H9 (cell line): ENCODE measurements around the gene PSME1. TPM values are rescaled to one million over a fixed set of nuclear protein-coding genes. Genes with fewer than 3 reads are reported as not detected.

Experiments
- DNase-seq: peaks from one replicate; pipeline ENCODE4 v3.0.0-alpha.2; 2017
- H2AFZ ChIP-seq: one replicate; pipeline ENCODE4 v1.6.1; 2013; ENCODE audit warnings: mild to moderate bottlenecking, low read length, control low read depth, moderate library complexity
- H2AK5ac ChIP-seq: 2 replicates; pipeline ENCODE4 v1.6.1; 2013; ENCODE audit warnings: low read length, control low read depth, mixed read lengths; ENCODE audit not compliant: insufficient read length
- H2BK120ac ChIP-seq: one replicate; pipeline ENCODE4 v1.6.1; 2013; ENCODE audit warnings: low read depth, mild to moderate bottlenecking, low read length, control low read depth, inconsistent platforms; ENCODE audit not compliant: poor library complexity, severe bottlenecking
- H2BK12ac ChIP-seq: 2 replicates; pipeline ENCODE4 v1.6.1; 2013; ENCODE audit warnings: low read length, control low read depth, mixed read lengths, low read depth; ENCODE audit not compliant: insufficient read length
- H2BK15ac ChIP-seq: 2 replicates; pipeline ENCODE4 v1.6.1; 2013; ENCODE audit warnings: low read depth, low read length, control low read depth
- H2BK20ac ChIP-seq: one replicate; pipeline ENCODE4 v1.6.1; 2013; ENCODE audit warnings: low read depth, mild to moderate bottlenecking, low read length, control low read depth, inconsistent platforms; ENCODE audit not compliant: poor library complexity, severe bottlenecking
- H2BK5ac ChIP-seq: 2 replicates; pipeline ENCODE4 v1.6.1; 2013; ENCODE audit warnings: low read length, control low read depth, mixed read lengths; ENCODE audit not compliant: insufficient read length
- H3K14ac ChIP-seq: 2 replicates; pipeline ENCODE4 v1.6.1; 2013; ENCODE audit warnings: low read length, control low read depth; ENCODE audit not compliant: insufficient read depth
- H3K18ac ChIP-seq: 2 replicates; pipeline ENCODE4 v1.6.1; 2013; ENCODE audit warnings: low read depth, mild to moderate bottlenecking, mixed read lengths, low read length, control low read depth; ENCODE audit not compliant: insufficient read length
- H3K23ac ChIP-seq: 2 replicates; pipeline ENCODE4 v1.6.1; 2013; ENCODE audit warnings: low read length, control low read depth, mixed read lengths, low read depth; ENCODE audit not compliant: insufficient read length
- H3K23me2 ChIP-seq: 2 replicates; pipeline ENCODE4 v1.6.1; 2013; ENCODE audit warnings: low read depth, mild to moderate bottlenecking, mixed read lengths, low read length, control low read depth; ENCODE audit not compliant: insufficient read length, poor library complexity, severe bottlenecking
- H3K27ac ChIP-seq: 2 replicates; pipeline ENCODE4 v1.5.1; 2013; ENCODE audit warnings: low read length, control low read depth, mixed read lengths, low read depth; ENCODE audit not compliant: insufficient read length
- H3K27me3 ChIP-seq: 2 replicates; pipeline ENCODE4 v1.6.1; 2013; ENCODE audit warnings: low read length, control low read depth, inconsistent platforms; ENCODE audit not compliant: insufficient read depth
- H3K4ac ChIP-seq: 2 replicates; pipeline ENCODE4 v1.6.1; 2013; ENCODE audit warnings: low read depth, mild to moderate bottlenecking, control low read depth, inconsistent platforms, low read length, moderate library complexity
- H3K4me1 ChIP-seq: 2 replicates; pipeline ENCODE4 v1.6.1; 2013; ENCODE audit warnings: low read length, control low read depth, inconsistent platforms; ENCODE audit not compliant: insufficient read depth
- H3K4me2 ChIP-seq: 2 replicates; pipeline ENCODE4 v1.6.1; 2013; ENCODE audit warnings: low read length, control low read depth, mixed read lengths; ENCODE audit not compliant: insufficient read length, insufficient read depth
- H3K56ac ChIP-seq: 2 replicates; pipeline ENCODE4 v1.6.1; 2013; ENCODE audit warnings: low read depth, mild to moderate bottlenecking, mixed read lengths, low read length, control low read depth; ENCODE audit not compliant: insufficient read length
- H3K79me1 ChIP-seq: 2 replicates; pipeline ENCODE4 v1.6.1; 2013; ENCODE audit warnings: low read depth, mild to moderate bottlenecking, moderate library complexity, low read length, control low read depth, inconsistent platforms; ENCODE audit not compliant: insufficient read depth, poor library complexity, severe bottlenecking
- H3K79me2 ChIP-seq: 2 replicates; pipeline ENCODE4 v1.6.1; 2013; ENCODE audit warnings: low read length, control low read depth, inconsistent platforms; ENCODE audit not compliant: insufficient read depth
- H3K9ac ChIP-seq: 2 replicates; pipeline ENCODE4 v1.6.1; 2013; ENCODE audit warnings: low read length, control low read depth, mixed read lengths; ENCODE audit not compliant: insufficient read length; ENCODE audit errors: extremely low read depth
- H3K9me3 ChIP-seq: one replicate; pipeline ENCODE4 v1.6.1; 2013; ENCODE audit warnings: low read depth, low read length, inconsistent platforms; ENCODE audit not compliant: control insufficient read depth
- H3T11ph ChIP-seq: one replicate; pipeline ENCODE4 v1.6.1; 2013; ENCODE audit warnings: mild to moderate bottlenecking, low read length, control low read depth, inconsistent platforms
- H4K20me1 ChIP-seq: one replicate; pipeline ENCODE4 v1.6.1; 2013; ENCODE audit not compliant: control insufficient read depth, insufficient read length, insufficient read depth
- H4K5ac ChIP-seq: 2 replicates; pipeline ENCODE4 v1.6.1; 2013; ENCODE audit warnings: low read depth, mild to moderate bottlenecking, mixed read lengths, low read length, control low read depth; ENCODE audit not compliant: insufficient read length
- H4K8ac ChIP-seq: replicated peaks from 2 replicates; pipeline ENCODE4 v1.6.1; 2013; ENCODE audit warnings: low read length, control low read depth, mixed read lengths, low read depth; ENCODE audit not compliant: insufficient read length
- H4K91ac ChIP-seq: 2 replicates; pipeline ENCODE4 v1.6.1; 2013; ENCODE audit warnings: low read depth, mild to moderate bottlenecking, moderate library complexity, mixed read lengths, low read length, control low read depth; ENCODE audit not compliant: insufficient read length
- H3K27ac Mint-ChIP-seq, 3 experiments: 2 replicates in 2 of 3; 3 replicates in 1 of 3; pipeline ENCODE4 v1.8.0; 2020 to 2021; ENCODE audit warnings: mixed read lengths in 3 of 3, mild to moderate bottlenecking in 1 of 3, moderate library complexity in 1 of 3
- H3K27me3 Mint-ChIP-seq: 2 replicates; pipeline ENCODE4 v1.8.0; 2021; ENCODE audit warnings: low read depth, mild to moderate bottlenecking, moderate library complexity, mixed read lengths
- H3K36me3 Mint-ChIP-seq, 3 experiments: 2 replicates in 2 of 3; 3 replicates in 1 of 3; pipeline ENCODE4 v1.8.0; 2020 to 2021; ENCODE audit warnings: low read depth in 3 of 3, mixed read lengths in 3 of 3; ENCODE audit not compliant: insufficient read depth in 1 of 3
- H3K4me1 Mint-ChIP-seq, 2 experiments: 2 replicates each; pipeline ENCODE4 v1.8.0; 2020; ENCODE audit warnings: mixed read lengths in 2 of 2
- H3K4me3 Mint-ChIP-seq, 2 experiments: 2 replicates in 1 of 2; 3 replicates in 1 of 2; pipeline ENCODE4 v1.8.0; 2020 to 2021; ENCODE audit warnings: mild to moderate bottlenecking in 2 of 2, mixed read lengths in 2 of 2, moderate library complexity in 1 of 2
- H3K9me3 Mint-ChIP-seq, 2 experiments: 2 replicates in 1 of 2; 3 replicates in 1 of 2; pipeline ENCODE4 v1.8.0; 2020; ENCODE audit warnings: mild to moderate bottlenecking in 2 of 2, mixed read lengths in 2 of 2, moderate library complexity in 1 of 2
- CTCF ChIP-seq: fragments of 200-600 bp; sonication (generic); conservative IDR thresholded peaks from 3 replicates; pipeline ENCODE4 v1.8.0; 2021; ENCODE audit warnings: antibody characterized with exemption, mild to moderate bottlenecking
- total RNA-seq: library from RNA; stranded (reverse); gene quantifications from 2 replicates; pipeline ENCODE4 v1.2.1, GENCODE V29; 2021

Gene PSME1
- total RNA-seq, 1 experiment from 2014 or later = 109 TPM

DNA sequence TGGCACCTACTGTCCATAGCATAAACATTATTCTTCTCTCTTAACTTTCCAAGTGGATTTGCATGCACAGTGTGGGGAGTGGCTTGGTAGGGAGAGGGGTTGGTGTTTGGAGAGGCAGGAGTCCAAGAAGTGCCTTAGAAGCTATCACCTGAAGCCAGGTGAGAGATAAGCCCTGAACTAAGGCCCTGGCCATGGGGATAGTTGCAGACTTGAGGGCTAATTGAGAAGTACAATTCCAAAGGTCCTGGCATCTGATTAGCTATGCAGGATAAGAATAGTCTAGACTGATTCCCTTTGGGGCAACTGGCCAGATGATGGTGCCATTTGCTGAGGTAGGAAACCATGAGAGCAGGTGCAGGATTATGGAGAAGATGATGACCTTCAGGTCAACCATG lies 43.9 kb upstream of the PSME1 start:
- no peak overlapping the region for H3K56ac ChIP-seq
- Mint-ChIP-seq H3K4me3 (peak overlapping the region in 1 of 2 experiments; percentile 3; a peak in 1 of 5 replicates), H3K27ac (no peak overlapping the region), H3K36me3 (peaks cover 12 to 19% (median 13%) of the 10 kb centered on the region in 3 experiments; a peak in 6 of 7 replicates), H3K9me3 (peaks cover 0 to 2% of the 10 kb centered on the region in 2 experiments; a peak in 3 of 5 replicates), H3K27me3 (peaks cover 4% of the 10 kb centered on the region), H3K4me1 (peaks cover 21 to 41% of the 10 kb centered on the region in 2 experiments)
- TF ChIP-seq CTCF = no peak
- no peak overlapping the region for H2BK120ac ChIP-seq
- H3T11ph ChIP-seq = no peak overlapping the region
- H3K4ac ChIP-seq = no peak overlapping the region
- H3K9ac ChIP-seq = no peak overlapping the region
- H2AFZ ChIP-seq = no peak overlapping the region
- H2BK12ac ChIP-seq = no peak overlapping the region
- peaks cover 6% of the 10 kb centered on the region for H3K23me2 ChIP-seq
- H3K4me1 ChIP-seq = no peaks in the 10 kb centered on the region; the same call in 1 of the 2 replicates
- no peak overlapping the region for H3K23ac ChIP-seq
- H4K20me1 ChIP-seq = no peaks in the 10 kb centered on the region
- no peaks in the 10 kb centered on the region for H3K27me3 ChIP-seq
- no peak for DNase-seq
- H4K91ac ChIP-seq = no peak overlapping the region
- H2BK5ac ChIP-seq = no peak overlapping the region
- H2BK15ac ChIP-seq = no peak overlapping the region
- H3K9me3 ChIP-seq = no peaks in the 10 kb centered on the region
- H3K18ac ChIP-seq = no peak overlapping the region
- no peaks in the 10 kb centered on the region; the same call in 1 of the 2 replicates for H3K79me2 ChIP-seq
- no peak overlapping the region for H3K27ac ChIP-seq
- H4K5ac ChIP-seq = no peak overlapping the region
- no peak overlapping the region for H3K14ac ChIP-seq
- H3K79me1 ChIP-seq = no peaks in the 10 kb centered on the region
- no peak overlapping the region for H4K8ac ChIP-seq
- H3K4me2 ChIP-seq = no peak overlapping the region
- H2BK20ac ChIP-seq = no peak overlapping the region
- no peak overlapping the region for H2AK5ac ChIP-seq
